ENCODE results near the gene ALDH1L2.
"Not testable (repeated sequence)": the region's sequence is repeated elsewhere in the genome, so short reads cannot be mapped to it uniquely, and the experiment has no call there.

ALDH1L2 gene

DNA sequence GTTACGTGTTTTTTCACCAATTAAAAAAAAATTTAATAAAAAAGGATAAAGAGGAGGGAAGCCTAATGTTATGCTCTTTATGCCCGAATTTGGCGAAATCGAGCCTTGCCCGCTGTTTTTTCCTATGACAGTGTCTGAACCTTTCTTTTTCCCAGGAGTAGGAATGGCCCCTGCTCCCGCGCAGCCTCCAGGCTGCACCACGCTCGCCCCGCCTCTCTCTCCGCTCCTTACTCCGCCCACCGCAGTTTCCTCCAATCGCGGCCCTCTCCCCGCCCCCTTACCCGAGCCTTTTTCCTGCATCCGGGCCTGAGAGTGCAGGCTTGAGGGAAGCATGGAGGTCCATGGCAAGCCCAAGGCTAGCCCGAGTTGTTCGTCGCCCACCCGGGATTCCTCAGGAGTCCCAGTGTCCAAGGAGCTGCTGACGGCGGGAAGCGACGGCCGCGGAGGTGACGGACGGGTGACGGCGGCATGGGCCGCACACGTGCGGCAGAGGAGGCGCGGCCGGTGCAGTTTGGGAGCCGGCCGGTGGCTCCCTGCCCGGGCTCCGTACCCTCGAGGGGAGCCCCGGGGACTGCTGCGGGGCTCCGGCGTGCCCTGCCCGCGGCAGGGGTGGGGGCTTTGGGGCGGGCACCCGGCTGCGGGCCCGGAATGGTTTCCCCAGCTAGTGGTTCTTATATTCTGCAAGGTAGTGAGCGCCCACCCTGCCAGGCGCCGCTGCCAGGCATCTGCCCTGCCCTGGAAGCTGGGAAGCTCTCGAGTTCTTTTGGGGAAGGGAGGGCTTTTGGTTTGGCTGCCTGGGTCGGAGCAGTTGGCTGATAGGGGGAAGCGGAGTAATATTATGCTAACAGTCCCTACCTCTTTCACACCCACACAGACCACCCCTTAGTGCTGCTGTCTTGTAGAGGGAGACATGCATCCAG, 98.0 kb downstream of the ALDH1L2 start, which contains the start of gene NOPCHAP1:
Gene NOPCHAP1, plus strand, starts transcription at position 295 of the 920 bp plus-strand sequence. Its CDS starts 37 bp downstream, at position 332.
- peak; percentile 34 to 95 (median 86) for DNase-seq

DNA sequence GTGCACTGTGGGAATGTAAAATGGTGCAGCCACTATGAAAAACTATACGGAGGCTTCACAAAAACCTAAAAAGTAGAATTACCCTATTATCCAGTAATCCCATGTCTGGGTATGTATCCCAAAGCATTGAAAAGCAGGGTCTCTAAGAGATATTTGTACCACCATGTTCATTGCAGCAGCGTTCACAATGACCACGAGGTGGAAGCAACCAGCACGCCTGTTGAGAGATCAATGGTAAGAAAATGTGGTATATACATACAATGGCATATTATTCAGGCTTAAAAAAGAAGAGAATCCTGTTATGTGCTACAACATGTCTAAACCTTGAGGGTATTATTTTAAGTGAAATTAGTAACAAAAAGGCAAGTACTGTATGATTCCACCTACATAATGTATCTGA, 99.1 kb downstream of the ALDH1L2 start:
- DNase-seq, result no peak

- not testable (repeated sequence) for DNase-seq
These were observed 106.6 kb downstream of the ALDH1L2 start for GRCh38 chr12:104977688-104978087.

- DNase-seq, result no peak
These were observed 107.6 kb downstream of the ALDH1L2 start for GRCh38 chr12:104976703-104977102.

- DNase-seq, result no peak
These were observed 108.5 kb downstream of the ALDH1L2 start for GRCh38 chr12:104975587-104976343.

- DNase-seq, result peak in 5 of 56 donors; percentile 7 to 45 (median 18)
These were observed 109.5 kb downstream of the ALDH1L2 start for GRCh38 chr12:104974626-104975290.

DNA sequence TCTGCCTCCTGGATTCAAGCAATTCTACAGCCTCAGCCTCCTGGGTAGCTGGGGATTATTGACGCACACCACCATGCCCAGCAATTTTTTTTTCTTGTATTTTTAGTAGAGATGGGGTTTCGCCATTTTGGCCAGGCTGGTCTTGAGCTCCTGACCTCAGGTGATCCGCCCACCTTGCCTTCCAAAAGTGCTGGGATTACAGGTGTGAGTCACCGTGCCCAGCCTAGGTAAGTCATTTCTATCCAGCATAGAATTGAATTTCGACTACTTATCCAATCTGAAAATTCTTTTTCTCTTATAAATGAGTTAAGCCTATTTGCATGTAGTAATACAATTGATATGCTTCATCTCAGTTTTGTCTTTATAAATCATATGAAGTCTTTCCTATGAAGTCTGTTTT, 111.0 kb downstream of the ALDH1L2 start:
- no peak for DNase-seq

DNA sequence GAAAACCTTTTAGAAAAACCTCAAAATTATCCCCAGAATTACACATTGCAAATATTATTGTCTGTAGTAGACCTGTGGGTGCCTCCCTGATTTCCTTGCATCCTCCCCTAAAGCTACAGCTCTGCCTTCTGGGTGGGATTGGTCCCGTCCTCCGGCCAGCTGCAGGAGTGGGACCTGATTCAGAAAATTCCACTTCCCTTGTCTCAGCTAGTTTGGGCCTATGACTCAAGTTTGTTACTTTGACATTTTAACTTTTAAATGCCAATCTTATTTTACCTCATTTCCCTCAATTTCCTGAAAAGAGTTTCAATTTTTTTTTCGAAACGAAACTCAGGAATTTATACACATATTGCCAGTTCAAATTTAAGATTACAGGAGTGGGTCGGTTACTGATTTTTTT, 113.0 kb downstream of the ALDH1L2 start:
- no peak for DNase-seq

All from amygdala (tissue), 56 donors.